CD14-positive monocyte (primary cell): ENCODE measurements around the gene CENPF. TPM values are rescaled to one million over a fixed set of nuclear protein-coding genes. Genes with fewer than 3 reads are reported as not detected.

ENCODE experiments used
- DNase-seq, 3 donors: peaks; one replicate each; pipeline ENCODE4 v3.0.0-alpha.2; 2011 to 2022
- H2AFZ ChIP-seq: 2 replicates; pipeline ENCODE4 v1.6.0; 2012; ENCODE audit warnings: mild to moderate bottlenecking, low read depth, low read length, inconsistent platforms; ENCODE audit not compliant: insufficient read depth, poor library complexity, severe bottlenecking
- H3K27ac ChIP-seq, 2 donors: 1 replicate in 1 of 2; 2 replicates in 1 of 2; pipeline ENCODE4 v1.5.1; 2012 to 2013; ENCODE audit warnings: low read length in 2 of 2, control low read depth in 1 of 2, inconsistent platforms in 1 of 2, low read depth in 1 of 2, mild to moderate bottlenecking in 1 of 2
- H3K27me3 ChIP-seq, 2 donors: one replicate each; pipeline versions ENCODE4 v1.6.0 to v1.6.1; 2011 to 2013; ENCODE audit warnings: low read length in 2 of 2; ENCODE audit not compliant: control insufficient read depth in 2 of 2, insufficient read depth in 2 of 2
- H3K36me3 ChIP-seq, 2 donors: replicated peaks in 1 of 2; 1 replicate in 1 of 2; 2 replicates in 1 of 2; pipeline versions ENCODE4 v1.5.1 to v1.6.1; 2012 to 2013; ENCODE audit warnings: low read length in 2 of 2, control low read depth in 1 of 2, inconsistent platforms in 1 of 2, mild to moderate bottlenecking in 1 of 2; ENCODE audit not compliant: insufficient read depth in 2 of 2, control insufficient read depth in 1 of 2
- H3K4me1 ChIP-seq, 2 donors: 1 replicate in 1 of 2; 2 replicates in 1 of 2; pipeline versions ENCODE4 v1.5.1 to v1.6.1; 2012 to 2013; ENCODE audit warnings: low read length in 2 of 2, control low read depth in 1 of 2, inconsistent platforms in 1 of 2, mild to moderate bottlenecking in 1 of 2, moderate library complexity in 1 of 2; ENCODE audit not compliant: insufficient read depth in 2 of 2, control insufficient read depth in 1 of 2
- H3K4me2 ChIP-seq: replicated peaks from 2 replicates; pipeline ENCODE3; 2012; ENCODE audit warnings: low read length, moderate library complexity, mild to moderate bottlenecking; ENCODE audit not compliant: poor library complexity, severe bottlenecking; ENCODE audit errors: extremely low read depth
- H3K4me3 ChIP-seq, 3 experiments: fragments of 200-600 bp in 1 of 3; sonication (generic) in 1 of 3; replicated peaks in 1 of 3; 1 replicate in 2 of 3; 2 replicates in 1 of 3; pipeline ENCODE4 v1.5.1; 2011 to 2013; ENCODE audit warnings: low read length in 3 of 3, mild to moderate bottlenecking in 3 of 3, control low read depth in 2 of 3, low read depth in 2 of 3, inconsistent platforms in 1 of 3, moderate library complexity in 1 of 3
- H3K79me2 ChIP-seq: 2 replicates; pipeline ENCODE4 v1.6.0; 2012; ENCODE audit warnings: mild to moderate bottlenecking, control low read depth, inconsistent platforms, low read length, moderate library complexity; ENCODE audit not compliant: insufficient read depth
- H3K9ac ChIP-seq: 2 replicates; pipeline ENCODE4 v1.6.0; 2017; ENCODE audit warnings: low read length, mild to moderate bottlenecking; ENCODE audit not compliant: insufficient read depth, poor library complexity, severe bottlenecking
- H3K9me3 ChIP-seq, 2 donors: replicated peaks in 1 of 2; 1 replicate in 1 of 2; 2 replicates in 1 of 2; pipeline versions ENCODE4 v1.5.1 to v1.6.1; 2012 to 2013; ENCODE audit warnings: low read length in 2 of 2, control low read depth in 1 of 2; ENCODE audit not compliant: control insufficient read depth in 1 of 2, insufficient read depth in 1 of 2
- H4K20me1 ChIP-seq: 2 replicates; pipeline ENCODE4 v1.6.0; 2012; ENCODE audit warnings: mild to moderate bottlenecking, low read length, control low read depth, moderate library complexity; ENCODE audit not compliant: insufficient read depth
- H3K27ac Mint-ChIP-seq, 7 donors: one replicate each; pipeline ENCODE4 v1.8.0; 2020; ENCODE audit warnings: mild to moderate bottlenecking in 7 of 7, mixed read lengths in 7 of 7, moderate library complexity in 6 of 7, inconsistent platforms in 2 of 7
- H3K27me3 Mint-ChIP-seq, 3 donors: one replicate each; pipeline ENCODE4 v1.8.0; 2021 to 2022; ENCODE audit warnings: low read depth in 3 of 3, mild to moderate bottlenecking in 3 of 3, mixed read lengths in 3 of 3, moderate library complexity in 3 of 3, inconsistent platforms in 1 of 3
- H3K36me3 Mint-ChIP-seq, 2 donors: one replicate each; pipeline ENCODE4 v1.8.0; 2020; ENCODE audit warnings: mixed read lengths in 2 of 2, inconsistent platforms in 1 of 2, mild to moderate bottlenecking in 1 of 2
- H3K4me1 Mint-ChIP-seq: one replicate; pipeline ENCODE4 v1.8.0; 2020; ENCODE audit warnings: mild to moderate bottlenecking, mixed read lengths
- H3K4me3 Mint-ChIP-seq, 2 donors: one replicate each; pipeline ENCODE4 v1.8.0; 2020; ENCODE audit warnings: mild to moderate bottlenecking in 2 of 2, mixed read lengths in 2 of 2, moderate library complexity in 1 of 2
- H3K9me3 Mint-ChIP-seq, 7 donors: one replicate each; pipeline ENCODE4 v1.8.0; 2020 to 2022; ENCODE audit warnings: mixed read lengths in 7 of 7, mild to moderate bottlenecking in 6 of 7, moderate library complexity in 6 of 7, inconsistent platforms in 2 of 7
- WGBS: methylation state at CpG from one replicate; pipeline ENCODE4 v1.1.5; 2013; ENCODE audit warnings: missing lambda C conversion rate; ENCODE audit not compliant: insufficient coverage; 5-methylcytosine and 5-hydroxymethylcytosine counted together
- intact Hi-C, 2 donors: fragments of 100-400 bp; cut with micrococcal nuclease; formaldehyde crosslinking; loops; one replicate each; pipeline versions ENCODE4 v1.15.0 to v1.15.1; 2023
- polyA plus RNA-seq, 3 donors: library from polyadenylated mRNA; depleted of rRNA in 1 of 3; unstranded in 2 of 3; stranded (reverse) in 1 of 3; fragments of 300-500 nt in 2 of 3; fragments of >200 nt in 1 of 3; fragmentation: Illumina TruSeq in 2 of 3; gene quantifications; 1 replicate in 2 of 3; 2 replicates in 1 of 3; pipeline ENCODE4 v1.2.3, GENCODE V29; 2012 to 2021
- TF ChIP-seq, protein P1 (sequence below): fragments of 200-600 bp; IDR thresholded peaks from one replicate; pipeline ENCODE4 v1.8.0; 2022; ENCODE audit warnings: antibody characterized with exemption, mild to moderate bottlenecking

CENPF gene
- polyA plus RNA-seq, 3 donors = 0.01 to 0.29 TPM; not detected in 1

DNA sequence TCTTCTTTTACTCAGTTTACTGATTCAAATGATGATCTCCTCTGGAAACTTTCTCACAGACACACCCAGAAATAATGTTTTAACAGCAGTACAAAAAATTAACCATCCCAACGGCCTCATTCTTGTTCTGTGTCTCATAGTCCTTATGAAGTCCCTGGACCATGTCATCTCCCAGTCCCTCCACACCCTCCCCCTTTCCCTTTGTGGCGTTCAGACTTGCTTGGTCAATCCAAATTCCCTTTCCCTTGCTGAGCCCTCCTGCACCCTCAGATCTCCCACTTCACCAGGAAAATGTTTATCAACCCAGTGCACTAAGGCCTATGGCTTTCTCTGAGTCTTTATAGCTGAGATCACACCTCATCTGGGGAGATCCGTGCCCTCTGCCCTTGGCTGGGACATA, 85.9 kb downstream of the CENPF start:
- Mint-ChIP-seq H3K9me3 (peaks cover 0 to 3% (median 0%) of the 10 kb centered on the region in 7 donors), H3K4me1 (no peaks in the 10 kb centered on the region), H3K4me3 (no peak overlapping the region), H3K36me3 (no peaks in the 10 kb centered on the region), H3K27me3 (peaks cover 1 to 3% (median 3%) of the 10 kb centered on the region in 3 donors), H3K27ac (no peak overlapping the region)
- no peak overlapping the region for H3K4me2 ChIP-seq
- H3K9ac ChIP-seq = no peak overlapping the region
- no peaks in the 10 kb centered on the region for H3K27me3 ChIP-seq
- no peak overlapping the region for H3K4me3 ChIP-seq
- H3K4me1 ChIP-seq = no peaks in the 10 kb centered on the region
- intact Hi-C loops = no loop called here
- no peaks in the 10 kb centered on the region for H3K9me3 ChIP-seq
- DNase-seq = no peak
- no peak overlapping the region for H2AFZ ChIP-seq
- H4K20me1 ChIP-seq = no peaks in the 10 kb centered on the region
- TF ChIP-seq, protein P1, sequence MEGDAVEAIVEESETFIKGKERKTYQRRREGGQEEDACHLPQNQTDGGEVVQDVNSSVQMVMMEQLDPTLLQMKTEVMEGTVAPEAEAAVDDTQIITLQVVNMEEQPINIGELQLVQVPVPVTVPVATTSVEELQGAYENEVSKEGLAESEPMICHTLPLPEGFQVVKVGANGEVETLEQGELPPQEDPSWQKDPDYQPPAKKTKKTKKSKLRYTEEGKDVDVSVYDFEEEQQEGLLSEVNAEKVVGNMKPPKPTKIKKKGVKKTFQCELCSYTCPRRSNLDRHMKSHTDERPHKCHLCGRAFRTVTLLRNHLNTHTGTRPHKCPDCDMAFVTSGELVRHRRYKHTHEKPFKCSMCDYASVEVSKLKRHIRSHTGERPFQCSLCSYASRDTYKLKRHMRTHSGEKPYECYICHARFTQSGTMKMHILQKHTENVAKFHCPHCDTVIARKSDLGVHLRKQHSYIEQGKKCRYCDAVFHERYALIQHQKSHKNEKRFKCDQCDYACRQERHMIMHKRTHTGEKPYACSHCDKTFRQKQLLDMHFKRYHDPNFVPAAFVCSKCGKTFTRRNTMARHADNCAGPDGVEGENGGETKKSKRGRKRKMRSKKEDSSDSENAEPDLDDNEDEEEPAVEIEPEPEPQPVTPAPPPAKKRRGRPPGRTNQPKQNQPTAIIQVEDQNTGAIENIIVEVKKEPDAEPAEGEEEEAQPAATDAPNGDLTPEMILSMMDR = no peak
- 69% methylated on average over 2 of the region's 3 CpGs for WGBS
- H3K27ac ChIP-seq = no peak overlapping the region
- H3K36me3 ChIP-seq = no peaks in the 10 kb centered on the region
- H3K79me2 ChIP-seq = no peaks in the 10 kb centered on the region

DNA sequence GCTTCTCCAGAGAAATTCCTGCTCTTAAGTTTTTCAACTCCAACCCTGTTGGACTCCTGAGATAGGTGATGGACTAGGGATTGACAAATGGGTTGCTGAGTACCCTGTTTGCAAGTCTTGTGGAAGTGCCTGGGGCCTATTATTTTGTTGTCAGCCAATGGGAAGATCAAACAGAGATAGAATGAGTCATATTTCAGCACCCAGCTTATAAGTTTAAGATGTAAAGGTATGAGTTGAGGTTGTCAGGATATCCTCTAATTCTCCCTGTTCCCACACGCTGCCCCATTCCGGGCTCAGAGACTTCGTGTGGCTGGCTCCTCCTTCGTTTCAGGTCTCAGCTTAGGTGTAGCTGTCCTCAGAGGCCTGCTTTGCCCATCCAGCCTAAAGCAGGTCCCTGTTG, 91.8 kb downstream of the CENPF start:
- H3K4me3 ChIP-seq = no peak overlapping the region
- H3K4me2 ChIP-seq = no peak overlapping the region
- Mint-ChIP-seq H3K4me3 (no peak overlapping the region), H3K27me3 (peaks cover 0 to 3% (median 1%) of the 10 kb centered on the region in 3 donors), H3K9me3 (peaks cover 0 to 8% (median 4%) of the 10 kb centered on the region in 7 donors), H3K36me3 (no peaks in the 10 kb centered on the region), H3K4me1 (no peaks in the 10 kb centered on the region), H3K27ac (no peak overlapping the region)
- H3K4me1 ChIP-seq = no peaks in the 10 kb centered on the region
- no peaks in the 10 kb centered on the region for H3K27me3 ChIP-seq
- H2AFZ ChIP-seq = no peak overlapping the region
- no peak overlapping the region for H3K27ac ChIP-seq
- WGBS = 69% methylated on average over 4 of the region's 4 CpGs
- no peak for DNase-seq
- H3K36me3 ChIP-seq = no peaks in the 10 kb centered on the region
- intact Hi-C loops = no loop called here
- H3K79me2 ChIP-seq = no peaks in the 10 kb centered on the region
- H4K20me1 ChIP-seq = no peaks in the 10 kb centered on the region
- H3K9ac ChIP-seq = no peak overlapping the region
- TF ChIP-seq, protein P1 = no peak
- no peaks in the 10 kb centered on the region for H3K9me3 ChIP-seq
